Measurements from ENCODE around the gene TPI1.
"Not testable (repeated sequence)": the region's sequence is repeated elsewhere in the genome, so short reads cannot be mapped to it uniquely, and the experiment has no call there.

TPI1 gene

DNA sequence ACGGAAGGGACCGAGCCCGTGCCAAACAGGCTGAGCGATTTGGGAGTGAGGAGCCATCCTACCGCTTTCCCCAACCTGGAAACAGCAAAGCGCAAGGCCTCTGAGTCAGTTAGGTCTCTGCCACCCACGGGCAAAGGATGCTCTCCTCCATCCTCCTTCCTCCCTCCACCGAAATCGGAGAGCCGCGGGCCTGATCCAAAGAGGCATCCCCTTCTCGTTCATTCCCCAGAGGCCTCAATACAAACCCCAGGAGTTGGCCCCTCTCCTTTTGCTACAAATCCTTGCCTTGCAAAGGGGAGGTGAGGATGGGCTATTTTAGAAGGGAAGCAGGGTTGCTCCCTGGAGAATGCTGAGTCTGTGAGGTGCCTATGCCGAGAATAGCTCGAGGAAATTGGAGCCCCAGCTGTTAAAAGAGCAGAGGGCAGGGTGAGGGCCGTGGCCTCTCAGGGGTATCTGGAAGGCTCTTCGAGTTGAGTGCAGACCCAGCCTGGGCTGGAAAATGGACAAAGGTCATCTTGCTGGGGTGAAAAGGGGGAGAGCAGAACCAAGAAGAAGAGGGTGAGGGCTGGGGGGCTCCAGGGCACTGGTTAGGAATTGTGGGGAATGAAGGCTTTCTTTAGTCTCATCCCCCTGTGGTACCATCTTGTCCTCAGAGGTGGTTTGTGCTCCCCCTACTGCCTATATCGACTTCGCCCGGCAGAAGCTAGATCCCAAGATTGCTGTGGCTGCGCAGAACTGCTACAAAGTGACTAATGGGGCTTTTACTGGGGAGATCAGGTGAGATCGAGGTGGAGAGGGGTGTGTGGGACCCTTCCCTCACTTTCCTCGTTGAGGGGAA is 1.1 kb downstream of the TPI1 start:
- DNase-seq (ENCODE audit: low read depth in 2 of 2, low spot score in 1 of 2), result no peak

DNA sequence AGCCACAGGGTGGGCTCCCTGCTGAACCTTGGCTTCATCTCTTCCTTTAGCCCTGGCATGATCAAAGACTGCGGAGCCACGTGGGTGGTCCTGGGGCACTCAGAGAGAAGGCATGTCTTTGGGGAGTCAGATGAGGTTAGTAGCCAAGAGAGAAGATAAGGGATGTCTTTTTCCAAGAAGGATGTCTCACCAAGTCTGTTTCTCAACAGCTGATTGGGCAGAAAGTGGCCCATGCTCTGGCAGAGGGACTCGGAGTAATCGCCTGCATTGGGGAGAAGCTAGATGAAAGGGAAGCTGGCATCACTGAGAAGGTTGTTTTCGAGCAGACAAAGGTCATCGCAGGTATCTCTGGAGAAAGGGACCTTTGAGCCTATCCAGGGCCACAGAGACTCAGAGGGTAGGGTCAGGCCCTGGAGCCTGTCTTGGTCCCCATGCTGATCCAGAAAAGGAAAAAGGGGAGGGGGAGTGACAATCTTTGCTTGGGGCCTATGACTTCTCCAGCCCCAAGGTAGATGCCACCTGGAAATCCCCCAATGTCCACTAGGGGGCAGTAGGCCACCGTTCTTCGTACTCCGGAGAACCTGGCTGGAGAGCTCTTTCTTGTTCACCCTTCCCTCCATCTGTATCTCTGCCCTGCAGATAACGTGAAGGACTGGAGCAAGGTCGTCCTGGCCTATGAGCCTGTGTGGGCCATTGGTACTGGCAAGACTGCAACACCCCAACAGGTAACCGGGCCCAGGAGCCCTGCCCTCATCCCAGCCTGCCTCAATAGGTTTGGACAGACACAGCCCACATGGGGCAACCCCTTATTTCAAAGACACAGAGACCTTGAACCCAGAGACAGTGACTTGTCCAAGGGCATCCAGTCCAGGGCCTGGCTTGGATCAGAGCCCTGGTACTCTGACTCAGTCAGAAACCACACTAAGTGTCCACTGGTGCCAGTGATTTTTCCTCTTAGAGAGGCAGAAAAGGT is 2.0 kb downstream of the TPI1 start:
- DNase-seq (ENCODE audit: low read depth in 2 of 2, low spot score in 1 of 2), result peak; percentile 76 to 83

DNA sequence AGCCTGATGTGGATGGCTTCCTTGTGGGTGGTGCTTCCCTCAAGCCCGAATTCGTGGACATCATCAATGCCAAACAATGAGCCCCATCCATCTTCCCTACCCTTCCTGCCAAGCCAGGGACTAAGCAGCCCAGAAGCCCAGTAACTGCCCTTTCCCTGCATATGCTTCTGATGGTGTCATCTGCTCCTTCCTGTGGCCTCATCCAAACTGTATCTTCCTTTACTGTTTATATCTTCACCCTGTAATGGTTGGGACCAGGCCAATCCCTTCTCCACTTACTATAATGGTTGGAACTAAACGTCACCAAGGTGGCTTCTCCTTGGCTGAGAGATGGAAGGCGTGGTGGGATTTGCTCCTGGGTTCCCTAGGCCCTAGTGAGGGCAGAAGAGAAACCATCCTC is 3.0 kb downstream of the TPI1 start:
- DNase-seq (ENCODE audit: low read depth in 2 of 2, low spot score in 1 of 2), result not testable (repeated sequence)

DNA sequence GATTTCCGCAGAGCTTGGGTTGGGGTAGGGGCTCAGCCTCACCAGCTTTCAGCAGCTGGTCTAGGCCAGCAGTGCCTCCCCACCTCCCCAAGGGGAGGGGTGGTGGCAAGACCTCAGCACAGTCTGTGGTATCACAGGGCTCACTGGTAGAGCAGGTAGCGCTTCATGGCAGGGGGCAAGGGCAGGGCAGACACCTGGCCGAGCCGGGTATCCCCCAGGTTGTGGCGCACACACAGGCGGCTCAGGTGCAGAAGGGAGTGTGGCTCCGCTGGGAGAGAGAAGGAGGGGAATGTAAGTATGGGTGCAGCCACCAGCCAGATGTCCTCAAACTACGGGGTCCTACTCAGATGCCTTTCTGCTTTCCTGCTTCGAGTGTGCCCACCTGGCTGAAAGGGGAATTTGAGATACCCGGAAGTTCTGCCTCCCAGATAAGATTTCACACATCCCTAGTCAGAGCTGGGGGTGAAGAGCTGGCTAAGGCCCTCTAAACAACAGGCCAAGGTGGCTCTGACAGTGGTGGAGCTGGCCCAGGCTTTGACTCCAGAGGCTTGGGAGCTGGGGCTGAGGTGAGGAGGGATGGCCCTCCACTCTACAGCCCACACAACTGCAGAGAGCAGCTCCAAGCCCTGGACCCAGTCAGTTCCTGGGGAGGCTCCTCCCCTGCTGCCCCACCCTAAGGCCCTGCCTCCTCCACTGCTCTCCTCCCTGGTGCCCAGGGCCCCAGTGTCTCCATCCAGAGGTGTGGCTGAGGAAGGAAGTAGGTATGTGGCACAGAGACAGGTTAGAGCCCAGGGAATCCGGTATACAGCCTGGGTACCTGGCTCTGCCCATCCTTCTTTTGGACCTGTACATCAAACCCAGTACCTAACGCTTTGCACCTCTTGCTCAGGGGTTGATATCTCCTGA is 4.0 kb downstream of the TPI1 start:
- DNase-seq (ENCODE audit: low read depth in 2 of 2, low spot score in 1 of 2), result no peak

DNA sequence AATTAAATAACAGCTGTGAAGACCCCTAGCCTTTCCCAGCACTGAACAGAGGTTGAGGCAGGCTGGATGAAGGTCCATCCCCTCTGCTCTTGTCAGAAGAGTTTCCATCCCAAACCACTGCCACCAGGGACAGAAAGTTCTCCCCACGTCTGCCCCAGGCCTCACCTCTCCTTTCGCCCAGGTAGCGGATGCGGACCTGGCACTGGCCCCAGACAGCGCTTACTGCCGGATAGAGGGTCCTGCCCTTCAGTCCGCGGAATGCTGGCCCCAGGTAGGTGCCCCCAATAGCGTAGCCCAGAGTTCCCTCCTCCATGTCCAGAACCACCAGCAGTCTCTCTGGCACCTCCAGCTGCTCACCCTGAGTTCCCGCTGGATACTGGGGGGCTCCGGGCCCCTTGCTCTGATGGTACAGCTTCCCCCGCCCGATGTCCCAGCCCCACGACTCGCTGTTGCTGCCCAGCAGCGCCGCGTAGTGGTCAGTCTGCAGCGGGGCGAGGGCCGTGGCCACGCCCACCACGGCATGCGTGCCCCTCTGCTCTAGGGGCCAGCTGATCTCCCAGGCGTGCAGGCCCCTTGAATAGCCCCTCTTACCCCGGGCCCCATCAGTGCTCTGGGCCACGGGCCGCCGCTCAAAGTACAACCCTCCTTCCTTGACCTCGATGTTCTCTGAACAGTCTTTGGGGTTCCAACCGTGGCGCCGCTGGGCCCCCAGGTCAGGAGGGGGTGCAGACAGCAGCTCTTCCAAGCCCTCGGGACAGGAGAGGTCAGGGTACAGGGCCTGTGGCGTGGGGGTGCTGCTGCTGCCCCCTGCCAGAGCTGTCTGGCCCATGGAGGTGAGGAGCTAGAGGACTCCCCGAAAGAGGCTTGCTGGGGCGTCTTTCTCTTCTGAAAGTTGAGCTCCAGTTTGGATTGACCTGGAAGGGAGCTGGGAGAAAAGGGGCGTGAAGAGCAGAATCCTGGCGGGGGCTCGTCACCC is 5.0 kb downstream of the TPI1 start:
- DNase-seq (ENCODE audit: low read depth in 2 of 2, low spot score in 1 of 2), result peak; percentile 64 to 70

DNA sequence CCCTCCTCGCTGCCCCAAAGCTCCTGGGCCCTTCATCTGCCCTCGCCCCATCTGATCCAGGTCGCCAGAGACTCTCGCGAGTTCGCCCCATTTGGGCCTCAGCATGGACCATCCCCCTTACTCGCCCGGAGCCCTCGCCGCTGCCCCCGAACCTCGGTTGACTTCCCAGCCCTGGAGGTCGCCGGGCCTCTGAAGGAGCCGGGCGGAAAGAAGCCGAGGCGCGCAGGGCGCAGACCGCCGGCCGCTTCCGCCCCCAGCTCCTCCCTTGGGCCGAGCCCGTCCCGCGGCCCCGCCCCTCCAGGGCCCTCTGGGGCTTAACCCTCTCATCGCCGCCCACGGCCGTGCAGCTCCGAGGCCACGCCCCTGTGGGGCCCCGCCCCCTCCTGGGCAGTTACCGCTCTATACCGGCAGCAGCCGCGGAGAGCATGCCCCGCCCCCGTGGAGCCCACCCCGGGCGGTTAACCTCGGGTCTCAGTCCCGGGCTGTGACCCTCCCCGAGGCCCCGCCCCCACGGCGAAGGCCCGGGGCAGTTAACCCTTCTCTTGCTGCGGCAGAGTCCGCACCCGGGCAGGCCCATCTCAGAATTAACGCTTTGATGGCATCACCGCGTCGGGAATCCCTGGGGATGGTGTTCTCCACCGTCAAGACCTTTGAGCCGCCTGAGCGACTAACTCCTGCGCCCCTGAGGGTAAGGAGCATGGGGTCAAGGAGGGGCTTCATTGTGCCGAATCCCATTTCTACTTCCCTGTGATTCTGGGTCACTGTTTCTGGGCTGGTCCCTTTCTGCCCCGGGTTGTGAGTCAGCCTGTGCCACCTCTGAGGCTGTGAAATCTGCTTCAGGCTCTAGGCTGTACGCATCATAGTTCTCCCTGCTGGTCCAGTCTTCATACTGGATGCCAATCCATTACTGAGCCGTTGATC is 6.0 kb downstream of the TPI1 start, which contains the start of gene SPSB2:
Gene SPSB2, minus strand, starts transcription at position 210 of the 921 bp plus-strand sequence. CDS start 402 bp downstream, outside the sequence.
- peak; percentile 98 for DNase-seq (ENCODE audit: low read depth in 2 of 2, low spot score in 1 of 2)

DNA sequence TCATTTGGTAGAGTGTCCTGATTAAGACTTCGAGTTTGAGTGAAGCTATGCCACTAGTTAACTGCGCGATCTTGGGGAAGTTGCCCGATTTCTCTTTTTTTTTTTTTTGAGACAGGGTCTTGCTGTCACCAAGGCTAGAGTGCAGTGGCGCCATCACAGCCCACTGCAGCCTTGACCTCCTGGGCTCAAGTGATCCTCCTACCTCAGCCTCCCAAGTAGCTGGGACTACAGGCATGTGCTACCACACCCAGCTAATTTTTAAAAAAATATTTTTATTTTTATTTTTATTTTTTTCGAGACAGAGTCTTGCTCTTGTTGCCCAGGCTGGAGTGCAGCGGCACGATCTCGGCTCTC is 6.7 kb downstream of the TPI1 start:
- not testable (repeated sequence) for DNase-seq (ENCODE audit: low read depth in 2 of 2, low spot score in 1 of 2)

DNA sequence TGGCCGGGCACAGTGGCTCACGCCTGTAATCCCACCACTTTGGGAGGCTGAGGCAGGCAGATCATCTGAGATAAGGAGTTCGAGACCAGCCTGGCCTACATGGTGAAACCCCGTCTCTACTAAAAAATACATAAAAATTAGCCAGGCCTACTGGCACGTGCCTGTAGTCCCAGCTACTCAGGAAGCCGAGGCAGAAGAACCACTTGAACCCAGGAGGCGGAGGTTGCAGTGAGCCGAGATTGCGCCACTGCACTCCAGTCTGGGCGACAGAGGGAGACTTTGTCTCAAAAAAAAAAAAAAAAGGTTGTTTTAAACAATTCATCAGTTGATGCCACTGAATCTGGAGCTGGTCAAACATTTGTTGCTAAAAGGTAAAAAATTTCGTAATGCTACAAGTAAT is 12.5 kb downstream of the TPI1 start:
- DNase-seq (ENCODE audit: low read depth in 2 of 2, low spot score in 1 of 2), result not testable (repeated sequence)

DNA sequence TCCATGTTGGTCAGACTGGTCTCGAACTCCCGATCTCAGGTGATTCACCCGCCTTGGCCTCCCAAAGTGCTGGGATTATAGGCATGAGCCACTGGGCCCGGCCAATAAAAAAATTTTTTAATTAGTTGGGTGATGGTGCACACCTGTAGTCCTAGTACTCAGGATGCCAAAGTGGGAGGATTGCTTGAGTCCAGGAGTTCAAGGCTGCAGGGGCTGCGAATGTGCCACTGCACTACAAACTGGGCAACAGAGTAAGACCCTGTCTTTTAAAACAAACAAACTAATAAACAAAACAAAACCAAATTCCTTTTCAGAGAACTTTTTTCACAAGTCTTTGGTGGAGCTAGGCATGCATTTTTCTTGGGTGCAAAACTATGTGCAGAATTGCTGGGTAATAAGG is 15.9 kb downstream of the TPI1 start:
- no peak for DNase-seq (ENCODE audit: low read depth in 2 of 2, low spot score in 1 of 2)

DNA sequence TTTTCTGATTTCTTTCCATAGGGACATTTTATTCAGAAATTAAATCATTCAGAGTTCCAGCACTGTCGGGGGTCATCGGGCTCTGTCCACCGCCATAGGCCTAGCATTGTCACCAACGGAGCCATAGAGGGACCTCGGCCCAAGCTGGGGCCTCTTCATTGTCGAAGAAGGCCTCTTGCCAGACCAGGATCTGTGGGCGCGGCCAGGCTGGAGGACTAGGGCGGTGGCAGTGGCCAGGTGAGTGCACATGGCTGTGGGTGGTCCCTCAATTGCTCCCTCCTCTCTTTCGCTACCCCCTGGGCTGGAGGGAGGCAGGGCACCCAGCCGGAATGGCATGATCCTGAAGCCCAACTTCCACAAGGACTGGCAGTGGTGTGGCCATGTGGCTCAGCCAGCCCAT is 16.4 kb downstream of the TPI1 start:
- no peak for DNase-seq (ENCODE audit: low read depth in 2 of 2, low spot score in 1 of 2)

DNA sequence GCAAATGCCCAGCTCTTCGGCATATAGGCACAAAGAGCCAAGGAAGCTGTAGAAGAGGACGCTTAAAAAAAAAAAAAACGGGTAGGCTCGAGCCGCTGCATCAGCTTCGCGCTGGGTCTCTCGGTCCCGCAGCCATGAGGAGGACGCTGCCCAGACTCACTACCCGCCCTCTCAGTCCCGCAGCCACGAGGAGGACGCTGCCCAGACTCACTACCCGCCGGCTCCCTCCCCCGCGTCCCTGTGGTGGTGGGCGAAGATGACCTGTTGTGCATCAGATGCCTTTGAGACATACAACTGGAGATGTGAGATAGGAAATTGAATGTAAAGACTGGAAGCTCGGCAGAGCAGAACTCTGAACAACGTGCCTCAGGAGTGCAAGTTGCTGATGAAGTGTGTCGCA is 17.2 kb downstream of the TPI1 start:
- no peak for DNase-seq (ENCODE audit: low read depth in 2 of 2, low spot score in 1 of 2)

DNA sequence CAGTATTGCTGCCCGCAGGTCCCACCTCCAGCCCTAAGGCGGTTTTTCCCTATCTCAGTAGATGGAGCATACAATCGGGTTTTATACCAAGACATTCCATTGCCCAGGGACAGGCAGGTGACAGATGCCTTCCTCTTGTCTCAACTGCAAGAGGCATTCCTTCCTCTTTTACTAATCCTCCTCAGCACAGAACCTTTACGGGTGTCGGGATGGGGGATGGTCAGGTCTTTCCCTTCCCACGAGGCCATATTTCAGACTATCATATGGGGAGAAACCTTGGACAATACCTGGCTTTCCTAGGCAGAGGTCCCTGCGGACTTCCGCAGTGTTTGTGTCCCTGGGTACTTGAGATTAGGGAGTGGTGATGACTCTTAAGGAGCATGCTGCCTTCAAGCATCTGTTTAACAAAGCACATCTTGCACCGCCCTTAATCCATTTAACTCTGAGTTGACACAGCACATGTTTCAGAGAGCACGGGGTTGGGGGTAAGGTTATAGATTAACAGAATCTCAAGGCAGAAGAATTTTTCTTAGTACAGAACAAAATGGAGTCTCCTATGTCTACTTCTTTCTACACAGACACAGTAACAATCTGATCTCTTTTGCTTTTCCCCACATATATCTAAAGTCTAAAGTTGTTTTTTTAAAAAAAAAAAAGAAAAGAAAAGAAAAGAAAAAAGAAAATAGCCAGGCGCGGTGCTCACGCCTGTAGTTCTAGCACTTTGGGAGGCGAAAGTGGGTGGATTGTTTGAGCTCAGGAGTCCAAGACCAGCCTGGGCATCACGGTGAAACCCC is 19.1 kb downstream of the TPI1 start:
- DNase-seq (ENCODE audit: low read depth in 2 of 2, low spot score in 1 of 2), result not testable (repeated sequence)

DNA sequence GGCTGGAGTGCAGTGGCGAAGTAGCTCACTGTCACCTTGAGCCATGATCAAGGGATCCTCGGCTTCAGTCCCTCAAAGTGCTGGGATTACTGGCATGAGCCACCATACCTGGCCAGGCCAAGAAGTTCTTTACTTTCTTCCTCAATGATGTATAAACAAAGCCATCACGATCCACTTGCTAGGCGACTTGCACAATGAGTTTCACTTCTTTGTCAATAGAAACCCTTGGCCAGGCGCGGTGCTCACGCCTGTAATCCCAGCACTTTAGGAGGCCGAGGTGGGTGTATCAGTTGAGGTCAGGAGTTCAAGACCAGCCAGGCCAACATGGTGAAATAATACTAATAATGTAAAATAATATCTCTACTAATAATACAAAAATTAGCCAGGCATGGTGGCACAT is 20.1 kb downstream of the TPI1 start:
- no peak for DNase-seq (ENCODE audit: low read depth in 2 of 2, low spot score in 1 of 2)

DNA sequence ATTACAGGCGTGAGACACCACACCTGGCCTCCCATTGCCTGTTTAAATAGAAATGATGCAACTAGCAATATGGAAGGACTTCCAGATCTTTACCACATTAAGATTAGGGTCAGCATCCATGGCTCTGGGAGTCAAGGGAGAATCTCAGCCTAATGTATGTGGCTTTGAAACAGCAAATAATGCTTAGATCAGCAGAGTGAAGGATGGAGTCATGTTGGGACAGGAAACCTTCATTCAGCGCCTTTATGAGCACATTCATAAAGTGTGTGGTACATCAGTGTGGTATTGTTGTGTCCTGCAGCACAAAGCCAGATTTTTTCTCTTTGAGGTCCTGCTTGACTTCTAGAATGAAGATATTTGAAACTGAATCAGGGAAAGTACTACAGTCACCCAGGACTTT is 21.0 kb downstream of the TPI1 start:
- DNase-seq (ENCODE audit: low read depth in 2 of 2, low spot score in 1 of 2), result no peak

DNA sequence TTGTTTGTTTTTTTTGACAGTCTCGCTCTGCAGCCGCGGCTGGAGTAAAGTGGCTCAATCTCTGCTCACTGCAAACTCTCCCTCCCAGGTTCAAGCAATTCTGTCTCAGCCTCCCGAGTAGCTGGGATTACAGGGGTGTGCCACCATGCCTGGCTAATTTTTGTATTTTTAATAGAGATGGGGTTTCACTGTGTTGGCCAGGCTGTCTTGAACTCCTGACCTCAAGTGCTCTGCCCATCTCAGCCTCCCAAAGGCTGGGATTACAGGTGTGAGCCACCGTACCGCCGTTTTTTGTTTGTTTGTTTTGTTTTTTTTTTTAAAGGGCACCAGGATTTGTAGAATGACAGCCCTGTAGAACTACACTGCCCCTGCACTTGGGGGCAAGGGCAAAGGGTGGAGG is 21.5 kb downstream of the TPI1 start:
- DNase-seq (ENCODE audit: low read depth in 2 of 2, low spot score in 1 of 2), result not testable (repeated sequence)

DNA sequence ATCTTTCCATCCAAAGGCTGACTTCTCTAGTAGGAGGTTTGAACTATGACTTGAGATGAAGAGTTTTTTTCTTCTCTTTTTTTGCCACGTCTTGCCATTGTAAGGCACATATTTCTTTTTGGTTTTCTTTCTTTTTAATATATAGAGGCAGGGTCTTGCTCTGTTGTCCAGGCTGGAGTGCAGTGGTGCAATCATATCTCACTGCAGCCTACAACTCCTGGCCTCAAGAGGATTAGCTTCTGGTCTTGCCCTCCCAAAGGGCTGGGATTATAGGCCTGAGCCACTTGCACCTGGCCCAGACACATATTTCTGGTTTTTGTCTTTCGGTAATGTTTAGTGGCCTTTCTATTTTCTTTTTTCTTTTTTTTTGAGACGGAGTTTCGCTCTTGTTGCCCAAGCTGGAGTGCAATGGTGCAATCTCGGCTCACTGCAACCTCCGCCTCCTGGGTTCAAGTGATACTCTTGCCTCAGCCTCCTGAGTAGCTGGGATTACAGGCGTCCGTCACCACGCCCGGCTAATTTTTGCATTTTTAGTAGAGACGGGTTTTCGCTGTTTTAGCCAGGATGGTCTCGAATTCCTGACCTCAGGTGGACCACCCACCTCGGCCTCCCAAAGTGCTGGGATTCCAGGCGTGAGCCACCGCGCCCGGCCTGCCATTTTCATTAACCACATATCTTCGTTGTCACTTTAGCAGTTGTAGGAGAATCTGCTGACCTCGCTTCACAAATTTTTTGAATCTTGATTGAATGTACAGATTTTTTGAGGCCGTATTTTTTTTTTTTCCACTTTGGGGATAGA is 22.6 kb downstream of the TPI1 start:
- not testable (repeated sequence) for DNase-seq (ENCODE audit: low read depth in 2 of 2, low spot score in 1 of 2)
